ENCODE results near the gene ASB2.

DNA sequence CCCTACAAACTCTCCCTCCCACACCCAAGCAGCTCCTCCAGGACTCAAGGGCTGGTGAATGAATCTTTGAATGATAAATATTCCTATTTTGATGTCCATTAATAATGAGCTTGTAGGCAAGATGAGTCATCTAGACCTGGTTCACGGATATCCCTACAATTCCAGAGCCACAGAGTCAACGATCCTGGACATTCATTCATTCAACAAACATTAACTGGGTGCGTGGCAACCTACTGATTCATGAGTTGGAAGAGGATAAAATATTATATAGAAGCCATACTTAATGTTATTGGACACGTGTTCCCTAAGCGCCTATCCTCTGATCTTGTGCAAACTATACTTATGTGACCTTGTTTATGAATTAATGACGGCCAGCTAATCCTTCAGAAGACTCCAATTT is 49.4 kb upstream of the ASB2 start:
- TF ChIP-seq CTCF (optimal IDR thresholded peaks at IDR 0.05 in 1 of 3, IDR thresholded peaks at IDR 0.05 in 1 of 3, conservative IDR thresholded peaks at IDR 0.05 in 1 of 3; ENCODE audit: extremely low read depth in 1 of 3, insufficient read depth in 2 of 3, low read length in 3 of 3), result no peak
- no peak for TF ChIP-seq EZH2 (IDR thresholded peaks at IDR 0.05; ENCODE audit: low read length)

Measured in keratinocyte (primary cell).